ENCODE data around the gene UCK2.
A peak's percentile ranks its signal among the peaks of the same experiment; 100 is the strongest.

Gene UCK2

DNA sequence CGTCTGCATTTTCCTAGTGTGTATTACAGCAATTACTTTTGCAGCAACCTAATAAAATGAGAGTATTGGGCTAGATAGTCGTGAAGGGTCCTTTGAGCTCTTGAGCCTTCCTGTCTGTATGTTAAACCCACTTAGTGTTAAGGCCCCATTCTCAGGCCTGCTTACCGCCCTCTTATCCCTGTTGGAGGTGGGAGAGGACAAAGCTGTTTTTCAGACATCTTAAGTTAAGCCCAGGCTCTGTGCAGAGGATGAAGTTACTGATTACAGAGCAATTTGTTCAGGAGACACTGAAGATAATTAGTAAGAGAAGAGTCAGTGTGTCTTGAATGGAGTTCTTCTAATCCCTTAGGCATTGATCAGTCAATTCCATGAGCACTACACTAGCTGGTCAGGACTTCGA, 114.6 kb downstream of the UCK2 start:
- DNase-seq (ENCODE audit: insufficient read length, low spot score) (no peak), FAIRE-seq (no peak)
- no peak for TF ChIP-seq POLR2A (IDR thresholded peaks at IDR 0.05; ENCODE audit: low read depth, low read length)

GRCh38 chr1:165942927-165943597, 115.6 kb downstream of the UCK2 start:
- no peak for TF ChIP-seq POLR2A (IDR thresholded peaks at IDR 0.05; ENCODE audit: low read depth, low read length)
- DNase-seq (ENCODE audit: insufficient read length, low spot score) (no peak), FAIRE-seq (no peak)

DNA sequence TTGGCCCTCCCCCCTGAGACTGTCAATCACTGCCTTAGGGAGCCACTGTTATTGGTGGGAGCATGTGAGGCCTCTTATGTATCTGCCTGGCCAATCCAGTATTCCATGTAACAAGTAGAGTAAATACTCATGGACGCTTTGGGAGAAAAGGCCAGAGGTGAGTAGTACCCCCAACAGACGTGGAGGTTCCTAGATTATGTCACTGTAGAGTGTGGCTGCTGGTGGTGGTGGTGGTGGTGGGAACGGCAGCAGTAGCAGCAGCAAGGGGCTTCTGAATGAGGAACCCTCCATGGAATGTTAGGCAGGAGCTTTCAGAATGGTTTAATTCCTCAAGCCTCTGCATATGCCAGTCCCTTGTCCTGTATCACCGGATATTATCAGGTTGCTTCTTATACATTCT, 118.5 kb downstream of the UCK2 start:
- FAIRE-seq = no peak
- TF ChIP-seq POLR2A (IDR thresholded peaks at IDR 0.05; ENCODE audit: low read depth, low read length) = no peak
- DNase-seq (ENCODE audit: insufficient read length, low spot score) = no peak

GRCh38 chr1:165947797-165948455, 120.5 kb downstream of the UCK2 start:
- FAIRE-seq (no peak), DNase-seq (ENCODE audit: insufficient read length, low spot score) (no peak)
- TF ChIP-seq POLR2A (IDR thresholded peaks at IDR 0.05; ENCODE audit: low read depth, low read length) = no peak

DNA sequence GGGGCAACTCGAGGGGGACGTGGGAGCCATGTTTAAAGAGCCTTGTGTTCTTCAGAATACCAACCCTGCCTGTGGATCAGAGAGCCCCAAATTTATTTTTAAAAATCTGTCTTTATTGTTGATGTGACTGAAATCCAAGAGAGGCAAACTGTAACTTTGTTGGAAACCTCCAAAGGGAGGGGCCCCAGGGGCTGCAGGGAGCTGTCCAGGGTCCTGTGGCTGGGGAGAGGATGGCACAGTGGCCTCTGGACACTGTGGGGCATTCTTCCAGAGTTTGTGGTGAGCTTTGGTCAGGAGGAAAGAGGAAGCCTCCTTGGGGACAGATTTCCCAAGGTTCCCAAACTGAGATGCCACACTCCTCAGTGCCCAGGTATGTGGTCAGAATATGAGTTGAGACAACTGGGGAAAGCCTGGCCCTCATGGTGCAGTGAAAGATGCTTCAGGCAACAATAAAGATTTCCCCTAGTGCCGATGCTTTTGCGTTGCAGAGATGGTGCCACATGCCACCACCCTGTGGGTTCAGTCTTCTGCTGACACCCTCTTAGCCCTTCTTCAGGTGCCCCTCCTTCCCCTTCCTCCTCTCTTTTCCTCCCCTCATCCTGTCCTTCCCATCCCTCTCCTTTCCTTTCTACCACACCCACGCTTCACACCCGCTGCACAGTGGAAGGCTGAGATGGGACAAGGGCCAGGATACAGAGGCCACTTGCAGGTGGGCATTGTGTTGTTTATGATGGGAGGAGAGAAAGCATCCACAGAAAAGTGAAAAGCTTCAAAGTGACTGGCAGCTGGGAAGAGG, 122.1 kb downstream of the UCK2 start:
- no peak for TF ChIP-seq POLR2A (IDR thresholded peaks at IDR 0.05; ENCODE audit: low read depth, low read length)
- DNase-seq (ENCODE audit: insufficient read length, low spot score) = peak; percentile 18
- FAIRE-seq = no peak

GRCh38 chr1:165954940-165955339, 127.5 kb downstream of the UCK2 start:
- no peak for FAIRE-seq
- no peak for DNase-seq (ENCODE audit: insufficient read length, low spot score)
- TF ChIP-seq POLR2A (IDR thresholded peaks at IDR 0.05; ENCODE audit: low read depth, low read length) = no peak

GRCh38 chr1:165958306-165958705, 130.9 kb downstream of the UCK2 start:
- FAIRE-seq = no peak
- TF ChIP-seq POLR2A (IDR thresholded peaks at IDR 0.05; ENCODE audit: low read depth, low read length) = no peak
- DNase-seq (ENCODE audit: insufficient read length, low spot score) = no peak

DNA sequence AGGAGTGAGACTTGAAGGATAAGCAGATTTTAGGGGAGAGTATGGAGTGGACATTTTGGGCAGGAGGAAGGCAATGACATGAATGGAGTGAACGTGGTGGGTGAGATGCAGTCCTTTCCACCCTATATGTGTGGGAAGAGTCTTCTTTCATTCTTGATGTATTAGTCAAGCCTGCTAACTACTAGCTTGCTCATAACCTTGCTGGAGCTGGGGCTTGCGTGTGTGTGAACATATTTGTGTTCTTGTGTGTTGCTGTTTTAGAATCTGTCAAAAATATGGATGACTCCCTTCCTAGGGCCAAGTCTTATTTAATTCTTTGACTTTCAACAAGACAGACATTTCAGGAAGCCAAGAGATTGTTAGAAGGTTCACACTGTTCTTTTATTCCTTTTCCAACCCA, 132.7 kb downstream of the UCK2 start:
- DNase-seq (ENCODE audit: insufficient read length, low spot score) (no peak), FAIRE-seq (no peak)
- TF ChIP-seq POLR2A (IDR thresholded peaks at IDR 0.05; ENCODE audit: low read depth, low read length) = no peak

- FAIRE-seq (no peak), DNase-seq (ENCODE audit: insufficient read length, low spot score) (no peak)
- TF ChIP-seq POLR2A (IDR thresholded peaks at IDR 0.05; ENCODE audit: low read depth, low read length) = no peak
These were observed 133.5 kb downstream of the UCK2 start for GRCh38 chr1:165960881-165961280.

All from H54 (cell line).